ENCODE results near the gene TBX21. TPM values are rescaled to one million over a fixed set of nuclear protein-coding genes. Genes with fewer than 3 reads are reported as not detected.
A peak's percentile ranks its signal among the peaks of the same experiment; 100 is the strongest.

TBX21 gene
- under 1 TPM; 0.34 to 0.80 TPM for total RNA-seq
- long read RNA-seq, result 0 reads

DNA sequence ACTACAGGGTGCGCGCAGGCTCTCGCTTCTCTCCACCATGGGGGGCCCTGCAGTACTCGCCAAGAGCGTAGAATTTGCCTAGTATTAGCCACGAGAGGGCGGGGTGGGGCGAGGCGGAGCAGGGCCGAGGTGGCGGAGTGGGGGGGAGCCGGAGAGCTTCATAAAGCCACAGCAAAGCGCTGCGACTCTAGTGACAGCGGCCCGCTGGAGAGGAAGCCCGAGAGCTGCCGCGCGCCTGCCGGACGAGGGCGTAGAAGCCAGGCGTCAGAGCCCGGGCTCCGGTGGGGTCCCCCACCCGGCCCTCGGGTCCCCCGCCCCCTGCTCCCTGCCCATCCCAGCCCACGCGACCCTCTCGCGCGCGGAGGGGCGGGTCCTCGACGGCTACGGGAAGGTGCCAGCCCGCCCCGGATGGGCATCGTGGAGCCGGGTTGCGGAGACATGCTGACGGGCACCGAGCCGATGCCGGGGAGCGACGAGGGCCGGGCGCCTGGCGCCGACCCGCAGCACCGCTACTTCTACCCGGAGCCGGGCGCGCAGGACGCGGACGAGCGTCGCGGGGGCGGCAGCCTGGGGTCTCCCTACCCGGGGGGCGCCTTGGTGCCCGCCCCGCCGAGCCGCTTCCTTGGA is at the start of gene TBX21:
TSS of gene TBX21 (plus strand) at position 190 of the 627 bp plus-strand sequence. CDS start at position 409, 219 bp downstream.
- ATAC-seq (peak; percentile 84 to 91), DNase-seq (peak; percentile 70)
- intact Hi-C loops (cut with DNase I), result loop anchor here in 1 of 2 donors (10.0 kb wide), 1 partner anchor 62 kb away; no protein-coding TSS in a partner anchor

DNA sequence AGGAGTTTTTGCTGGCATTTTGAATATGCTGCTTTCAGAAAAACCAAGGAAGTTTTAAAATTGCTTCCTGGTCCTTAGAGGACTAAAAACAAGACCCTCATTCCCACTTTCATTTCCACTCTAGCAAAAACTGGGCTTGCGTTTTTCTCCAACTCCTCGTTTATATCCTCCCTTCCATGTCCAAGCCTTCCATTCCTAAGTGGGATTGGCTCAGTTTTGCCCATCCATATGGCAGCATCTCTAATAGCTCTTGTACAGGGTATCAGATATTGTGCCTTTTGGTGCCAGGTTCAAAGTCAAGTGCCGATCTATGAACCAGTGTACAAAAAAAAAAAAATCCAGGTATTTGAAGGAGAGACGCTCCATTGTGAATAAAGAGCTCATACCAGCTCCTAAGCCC is 49.0 kb upstream of the TBX21 start:
- intact Hi-C loops (cut with DNase I), result no loop called here
- DNase-seq, result no peak
- no peak for ATAC-seq

- DNase-seq, result no peak
- intact Hi-C loops (cut with DNase I), result no loop called here
- ATAC-seq, result no peak
Observed at GRCh38 chr17:47684535-47685193, 48.4 kb upstream of the TBX21 start.

GRCh38 chr17:47685556-47686275 is 47.3 kb upstream of the TBX21 start:
- DNase-seq (no peak), ATAC-seq (no peak)
- intact Hi-C loops (cut with DNase I), result no loop called here

- intact Hi-C loops (cut with DNase I), result no loop called here
- DNase-seq (no peak), ATAC-seq (peak in 1 of 2 donors; percentile 10)
Observed at GRCh38 chr17:47686276-47686635, 46.8 kb upstream of the TBX21 start.

- intact Hi-C loops (cut with DNase I), result no loop called here
- ATAC-seq (peak in 1 of 2 donors; percentile 6), DNase-seq (no peak)
Observed at GRCh38 chr17:47686664-47687327, 46.2 kb upstream of the TBX21 start.

GRCh38 chr17:47687328-47687690 is 45.7 kb upstream of the TBX21 start:
- intact Hi-C loops (cut with DNase I), result no loop called here
- ATAC-seq (no peak), DNase-seq (no peak)

DNA sequence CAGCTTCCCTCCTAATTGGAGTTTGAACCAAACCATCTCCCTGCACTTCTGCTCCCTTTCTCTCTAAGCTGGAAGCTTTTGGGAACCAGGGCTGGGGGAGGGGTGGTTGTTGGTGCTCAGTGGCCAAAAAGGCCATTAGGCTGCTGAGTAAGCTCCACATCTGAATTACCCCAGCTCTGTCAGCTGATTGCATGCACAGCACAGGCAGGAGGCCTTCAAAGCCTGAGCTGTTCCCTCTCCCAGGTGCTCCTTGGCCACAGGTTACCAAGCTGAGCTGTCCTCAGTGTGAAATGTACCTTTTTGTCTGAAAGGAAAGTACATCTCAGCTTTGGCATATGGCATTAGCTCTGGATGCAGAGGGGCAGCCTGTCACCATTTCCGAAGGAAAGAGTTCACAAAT is 45.3 kb upstream of the TBX21 start:
- peak; percentile 9 to 25 for ATAC-seq
- intact Hi-C loops (cut with DNase I), result no loop called here
- DNase-seq, result no peak

- DNase-seq, result no peak
- intact Hi-C loops (cut with DNase I), result no loop called here
- ATAC-seq, result no peak
Observed at GRCh38 chr17:47690121-47690520, 42.9 kb upstream of the TBX21 start.

DNA sequence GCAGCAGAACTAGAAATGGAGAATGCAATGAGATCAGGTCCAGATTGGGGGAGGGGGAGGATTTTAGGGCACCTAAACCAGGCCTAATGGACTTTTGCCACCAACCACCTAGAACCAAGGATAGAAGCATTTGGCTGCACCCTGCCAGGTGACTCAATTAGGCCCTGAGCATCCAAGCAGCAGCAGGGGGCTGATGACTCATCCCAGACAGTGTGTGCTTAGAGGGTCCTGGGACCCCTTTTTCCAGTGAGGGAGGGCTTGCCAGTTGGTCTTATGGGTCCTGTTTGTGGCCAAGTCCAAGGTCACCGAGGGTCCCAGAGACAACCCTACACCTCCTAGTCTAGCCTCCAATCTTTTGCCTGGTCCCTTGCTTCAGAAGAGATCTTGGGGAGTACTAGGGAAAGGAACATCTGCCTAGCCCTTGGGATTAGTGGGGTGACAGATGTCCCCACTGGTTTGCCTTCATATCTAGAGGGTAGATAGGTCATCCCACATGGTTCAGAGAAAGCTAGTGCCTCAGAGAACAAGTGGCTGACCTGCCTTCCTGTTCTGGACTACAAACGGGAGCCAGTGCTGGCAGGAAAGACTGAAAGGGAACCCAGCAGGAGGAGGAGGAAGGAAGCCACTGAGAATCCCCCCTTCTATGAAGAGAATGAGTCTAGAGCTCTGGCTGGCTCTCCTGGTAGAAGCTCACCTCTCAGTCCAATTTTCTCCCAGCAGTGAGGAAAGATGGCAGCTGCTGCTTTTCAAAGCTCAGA is 40.7 kb upstream of the TBX21 start:
- intact Hi-C loops (cut with DNase I), result no loop called here
- ATAC-seq (no peak), DNase-seq (no peak)

DNA sequence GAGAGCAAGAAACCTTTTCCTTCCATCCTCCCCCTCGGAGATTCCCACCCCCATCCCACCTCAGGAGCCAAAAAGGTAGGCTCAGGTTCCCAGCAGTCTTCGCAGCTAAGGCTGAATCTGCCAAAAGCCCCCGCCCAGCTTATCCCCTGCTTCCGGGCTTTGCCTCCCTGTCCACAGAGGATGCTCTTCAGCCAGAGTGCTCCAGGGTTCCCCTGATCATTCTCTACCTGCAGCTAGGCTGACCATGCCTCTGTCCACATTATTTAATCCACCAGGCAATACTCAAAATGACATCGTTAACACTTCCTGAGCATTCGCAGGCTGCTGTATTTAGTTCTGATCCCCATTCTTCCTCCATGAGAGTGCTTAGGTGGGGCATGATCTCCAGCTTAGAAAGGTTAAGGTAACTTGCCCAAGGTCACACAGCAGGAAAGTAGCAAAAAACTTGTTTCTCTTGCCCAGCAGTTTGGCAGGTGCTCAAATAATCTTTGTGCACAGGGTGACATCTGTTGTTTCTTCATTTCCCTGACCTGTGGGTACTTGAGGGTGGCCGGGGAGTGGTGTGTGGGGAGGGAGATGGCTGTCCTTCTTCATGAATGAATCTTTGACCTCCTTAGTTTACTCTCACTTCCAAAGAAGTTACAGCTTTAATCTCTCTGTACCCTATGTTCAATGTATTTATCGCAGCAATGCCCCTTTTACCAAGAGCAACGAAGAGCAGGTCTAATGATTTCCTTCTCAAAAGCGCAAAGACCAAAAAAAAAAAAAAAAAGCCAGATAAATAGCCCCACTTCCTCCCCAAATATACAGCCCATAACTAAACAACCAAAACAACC is 39.9 kb upstream of the TBX21 start:
- ATAC-seq (no peak), DNase-seq (no peak)
- intact Hi-C loops (cut with DNase I), result no loop called here

- DNase-seq, result peak; percentile 63
- ATAC-seq, result peak; percentile 50 to 53
- intact Hi-C loops (cut with DNase I), result no loop called here
Observed at GRCh38 chr17:47693731-47694580, 39.1 kb upstream of the TBX21 start, which contains the start of gene TBKBP1. TBKBP1 (plus strand) TSS chr17:47694161; CDS start chr17:47696113, 1,952 bp downstream.

GRCh38 chr17:47694581-47695428 is 38.2 kb upstream of the TBX21 start:
- intact Hi-C loops (cut with DNase I), result loop anchor here in 1 of 2 donors (5.0 kb wide), 1 partner anchor 107 kb away; no protein-coding TSS in a partner anchor
- ATAC-seq, result peak; percentile 78 to 80
- DNase-seq, result peak; percentile 82

GRCh38 chr17:47695429-47696376 is 37.3 kb upstream of the TBX21 start:
- peak; percentile 86 for DNase-seq
- intact Hi-C loops (cut with DNase I), result loop anchor here in 1 of 2 donors (5.0 kb wide), 1 partner anchor 107 kb away; no protein-coding TSS in a partner anchor
- ATAC-seq, result peak; percentile 41 to 67
